Measurements from ENCODE around the gene NLRC5. TPM values are rescaled to one million over a fixed set of nuclear protein-coding genes. Genes with fewer than 3 reads are reported as not detected.

NLRC5 gene
- 1.7 and 2.7 TPM in 2 replicates for total RNA-seq (ENCODE audit: low replicate concordance)
- long read RNA-seq, partial matches to known transcripts = 0 of 2 reads
- long read RNA-seq, other reads (novel, unspliced or antisense) = 2 of 2 reads

- Mint-ChIP-seq H3K4me3 (peak within 1 kb of the TSS; percentile 92), H3K27ac (peak within 1 kb of the TSS; percentile 8), H3K36me3 (no peaks in the 10 kb centered on the region), H3K27me3 (peaks cover 71% of the 10 kb centered on the region), H3K9me3 (no peaks in the 10 kb centered on the region), H3K4me1 (ENCODE audit: unreplicated experiment) (no peaks in the 10 kb centered on the region)
- TF ChIP-seq CTCF (conservative IDR thresholded peaks at IDR 0.05) = no peak
- DNase-seq (ENCODE audit: extremely low spot score, unreplicated experiment) = peak; percentile 81
Observed at GRCh38 chr16:56988948-56989945, at the start of gene NLRC5. Gene NLRC5 (plus strand): TSS chr16:56989557. CDS start chr16:57020713, 31,156 bp downstream.

GRCh38 chr16:56939801-56940200, 49.6 kb upstream of the NLRC5 start:
- no peak for TF ChIP-seq CTCF (conservative IDR thresholded peaks at IDR 0.05)
- peaks cover 64% of the 10 kb centered on the region for H3K36me3 Mint-ChIP-seq
- no peaks in the 10 kb centered on the region for H3K9me3 Mint-ChIP-seq
- peaks cover 8% of the 10 kb centered on the region for H3K4me1 Mint-ChIP-seq (ENCODE audit: unreplicated experiment)
- H3K27me3 Mint-ChIP-seq = no peaks in the 10 kb centered on the region
- no peak overlapping the region for H3K4me3 Mint-ChIP-seq
- peak overlapping the region; percentile 34 for H3K27ac Mint-ChIP-seq
- DNase-seq (ENCODE audit: extremely low spot score, unreplicated experiment) = no peak

GRCh38 chr16:56941092-56941491, 48.3 kb upstream of the NLRC5 start:
- Mint-ChIP-seq H3K27me3 (no peaks in the 10 kb centered on the region), H3K4me3 (no peak overlapping the region), H3K36me3 (peaks cover 56% of the 10 kb centered on the region), H3K27ac (no peak overlapping the region), H3K4me1 (ENCODE audit: unreplicated experiment) (no peaks in the 10 kb centered on the region), H3K9me3 (no peaks in the 10 kb centered on the region)
- DNase-seq (ENCODE audit: extremely low spot score, unreplicated experiment) = no peak
- TF ChIP-seq CTCF (conservative IDR thresholded peaks at IDR 0.05) = no peak

GRCh38 chr16:56941856-56942331, 47.5 kb upstream of the NLRC5 start:
- DNase-seq (ENCODE audit: extremely low spot score, unreplicated experiment) = no peak
- H3K27me3 Mint-ChIP-seq = no peaks in the 10 kb centered on the region
- H3K27ac Mint-ChIP-seq = no peak overlapping the region
- no peaks in the 10 kb centered on the region for H3K4me1 Mint-ChIP-seq (ENCODE audit: unreplicated experiment)
- H3K36me3 Mint-ChIP-seq = peaks cover 48% of the 10 kb centered on the region
- TF ChIP-seq CTCF (conservative IDR thresholded peaks at IDR 0.05) = no peak
- no peaks in the 10 kb centered on the region for H3K9me3 Mint-ChIP-seq
- no peak overlapping the region for H3K4me3 Mint-ChIP-seq

GRCh38 chr16:56943761-56944375, 45.5 kb upstream of the NLRC5 start:
- Mint-ChIP-seq H3K9me3 (no peaks in the 10 kb centered on the region), H3K4me3 (no peak overlapping the region), H3K27ac (no peak overlapping the region), H3K4me1 (ENCODE audit: unreplicated experiment) (no peaks in the 10 kb centered on the region), H3K27me3 (no peaks in the 10 kb centered on the region), H3K36me3 (peaks cover 32% of the 10 kb centered on the region)
- DNase-seq (ENCODE audit: extremely low spot score, unreplicated experiment) = no peak
- TF ChIP-seq CTCF (conservative IDR thresholded peaks at IDR 0.05) = no peak
